PC-9 (cell line): Measurements from ENCODE around the gene GYS2.

Experiments
- EZH2 ChIP-seq: fragments of 200-600 bp; sonication (generic); IDR thresholded peaks from 2 replicates; pipeline ENCODE4 v1.8.0; 2017; ENCODE audit warnings: antibody characterized with exemption, low read depth
- TF ChIP-seq, protein P1 (sequence below): fragments of 200-600 bp; sonication (generic); conservative IDR thresholded peaks from 2 replicates; pipeline ENCODE4 v1.6.1; 2017; ENCODE audit warnings: mixed run types, antibody characterized with exemption, mild to moderate bottlenecking, moderate library complexity

DNA sequence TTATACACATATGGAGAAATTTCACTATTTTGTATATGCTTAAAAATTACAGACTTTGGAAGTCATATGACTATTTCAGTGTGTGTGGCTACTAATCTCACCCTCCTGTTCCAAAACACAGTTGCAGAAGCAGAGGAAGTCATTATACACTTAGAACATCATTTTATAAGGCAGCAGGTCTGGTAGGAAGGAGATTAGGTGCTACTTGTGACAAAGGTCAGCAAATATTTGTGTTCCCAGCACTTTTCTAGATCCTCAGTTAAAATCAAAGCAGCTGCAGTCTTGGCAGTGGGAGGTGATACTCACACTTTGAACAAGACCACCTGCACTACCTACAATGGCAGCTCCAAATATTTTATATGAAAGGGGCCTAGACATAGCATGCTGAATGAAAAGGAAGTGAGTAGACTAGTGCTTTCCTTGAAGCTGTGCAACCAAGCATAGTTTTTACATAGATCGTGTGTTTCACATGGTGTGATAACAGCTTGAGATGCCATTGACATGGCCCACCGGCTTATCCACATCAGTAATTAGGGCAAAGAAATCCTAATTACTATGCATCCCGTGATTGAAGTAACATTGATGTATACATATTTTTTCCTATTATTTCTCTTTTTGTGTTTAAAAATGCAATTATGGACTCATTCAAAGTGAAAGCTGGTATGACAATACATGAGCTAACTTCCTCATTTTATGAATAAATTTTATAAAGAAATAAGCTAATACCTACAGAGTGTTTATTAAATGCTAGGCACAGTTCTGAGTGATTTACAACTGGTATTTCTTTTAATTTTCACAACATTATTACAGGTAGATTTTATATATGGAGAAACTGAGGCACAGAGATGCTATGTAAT is 5.3 kb downstream of the GYS2 start:
- no peak for TF ChIP-seq EZH2
- TF ChIP-seq, protein P1, sequence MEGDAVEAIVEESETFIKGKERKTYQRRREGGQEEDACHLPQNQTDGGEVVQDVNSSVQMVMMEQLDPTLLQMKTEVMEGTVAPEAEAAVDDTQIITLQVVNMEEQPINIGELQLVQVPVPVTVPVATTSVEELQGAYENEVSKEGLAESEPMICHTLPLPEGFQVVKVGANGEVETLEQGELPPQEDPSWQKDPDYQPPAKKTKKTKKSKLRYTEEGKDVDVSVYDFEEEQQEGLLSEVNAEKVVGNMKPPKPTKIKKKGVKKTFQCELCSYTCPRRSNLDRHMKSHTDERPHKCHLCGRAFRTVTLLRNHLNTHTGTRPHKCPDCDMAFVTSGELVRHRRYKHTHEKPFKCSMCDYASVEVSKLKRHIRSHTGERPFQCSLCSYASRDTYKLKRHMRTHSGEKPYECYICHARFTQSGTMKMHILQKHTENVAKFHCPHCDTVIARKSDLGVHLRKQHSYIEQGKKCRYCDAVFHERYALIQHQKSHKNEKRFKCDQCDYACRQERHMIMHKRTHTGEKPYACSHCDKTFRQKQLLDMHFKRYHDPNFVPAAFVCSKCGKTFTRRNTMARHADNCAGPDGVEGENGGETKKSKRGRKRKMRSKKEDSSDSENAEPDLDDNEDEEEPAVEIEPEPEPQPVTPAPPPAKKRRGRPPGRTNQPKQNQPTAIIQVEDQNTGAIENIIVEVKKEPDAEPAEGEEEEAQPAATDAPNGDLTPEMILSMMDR, result no peak
